ENCODE results near the gene GUCY1A2.
A peak's percentile ranks its signal among the peaks of the same experiment; 100 is the strongest.

Gene GUCY1A2

GRCh38 chr11:107042748-107043147 lies 24.5 kb upstream of the GUCY1A2 start:
- TF ChIP-seq CTCF (IDR thresholded peaks at IDR 0.05; ENCODE audit: low read length, missing control alignments), result no peak
- H3K4me3 ChIP-seq (replicated peaks; ENCODE audit: low read depth, low read length), result no peak overlapping the region
- no peak for DNase-seq (ENCODE audit: low read depth)

GRCh38 chr11:107041088-107041444 lies 22.8 kb upstream of the GUCY1A2 start:
- TF ChIP-seq CTCF (IDR thresholded peaks at IDR 0.05; ENCODE audit: low read length, missing control alignments), result no peak
- H3K4me3 ChIP-seq (replicated peaks; ENCODE audit: low read depth, low read length), result no peak overlapping the region
- peak; percentile 77 for DNase-seq (ENCODE audit: low read depth)

GRCh38 chr11:107040433-107041087 lies 22.3 kb upstream of the GUCY1A2 start:
- DNase-seq (ENCODE audit: low read depth), result peak; percentile 44
- no peak for TF ChIP-seq CTCF (IDR thresholded peaks at IDR 0.05; ENCODE audit: low read length, missing control alignments)
- no peak overlapping the region for H3K4me3 ChIP-seq (replicated peaks; ENCODE audit: low read depth, low read length)

GRCh38 chr11:107025673-107026072 lies 7.4 kb upstream of the GUCY1A2 start:
- TF ChIP-seq CTCF (IDR thresholded peaks at IDR 0.05; ENCODE audit: low read length, missing control alignments), result no peak
- H3K4me3 ChIP-seq (replicated peaks; ENCODE audit: low read depth, low read length), result no peak overlapping the region
- no peak for DNase-seq (ENCODE audit: low read depth)

GRCh38 chr11:107020594-107020993 lies 2.3 kb upstream of the GUCY1A2 start:
- no peak overlapping the region for H3K4me3 ChIP-seq (replicated peaks; ENCODE audit: low read depth, low read length)
- no peak for TF ChIP-seq CTCF (IDR thresholded peaks at IDR 0.05; ENCODE audit: low read length, missing control alignments)
- DNase-seq (ENCODE audit: low read depth), result no peak

- DNase-seq (ENCODE audit: low read depth), result peak; percentile 80
Measured at GRCh38 chr11:107018902-107019493, 722 bp upstream of the GUCY1A2 start.

More at GRCh38 chr11:107018902-107019493, 722 bp upstream of the GUCY1A2 start:
- TF ChIP-seq CTCF (IDR thresholded peaks at IDR 0.05; ENCODE audit: low read length, missing control alignments), result no peak
- peak overlapping the region; percentile 58 for H3K4me3 ChIP-seq (replicated peaks; ENCODE audit: low read depth, low read length)
